IPS-NIHi7 (cell line): ENCODE data around the gene TMOD3.
A peak's percentile ranks its signal among the peaks of the same experiment; 100 is the strongest.
"Not testable (repeated sequence)": the region's sequence is repeated elsewhere in the genome, so short reads cannot be mapped to it uniquely, and the experiment has no call there.

Experiments used
- DNase-seq: peaks from one replicate; pipeline ENCODE4 v3.0.0; 2012; ENCODE audit warnings: mixed read lengths; ENCODE audit errors: extremely low spot score

TMOD3 gene

DNA sequence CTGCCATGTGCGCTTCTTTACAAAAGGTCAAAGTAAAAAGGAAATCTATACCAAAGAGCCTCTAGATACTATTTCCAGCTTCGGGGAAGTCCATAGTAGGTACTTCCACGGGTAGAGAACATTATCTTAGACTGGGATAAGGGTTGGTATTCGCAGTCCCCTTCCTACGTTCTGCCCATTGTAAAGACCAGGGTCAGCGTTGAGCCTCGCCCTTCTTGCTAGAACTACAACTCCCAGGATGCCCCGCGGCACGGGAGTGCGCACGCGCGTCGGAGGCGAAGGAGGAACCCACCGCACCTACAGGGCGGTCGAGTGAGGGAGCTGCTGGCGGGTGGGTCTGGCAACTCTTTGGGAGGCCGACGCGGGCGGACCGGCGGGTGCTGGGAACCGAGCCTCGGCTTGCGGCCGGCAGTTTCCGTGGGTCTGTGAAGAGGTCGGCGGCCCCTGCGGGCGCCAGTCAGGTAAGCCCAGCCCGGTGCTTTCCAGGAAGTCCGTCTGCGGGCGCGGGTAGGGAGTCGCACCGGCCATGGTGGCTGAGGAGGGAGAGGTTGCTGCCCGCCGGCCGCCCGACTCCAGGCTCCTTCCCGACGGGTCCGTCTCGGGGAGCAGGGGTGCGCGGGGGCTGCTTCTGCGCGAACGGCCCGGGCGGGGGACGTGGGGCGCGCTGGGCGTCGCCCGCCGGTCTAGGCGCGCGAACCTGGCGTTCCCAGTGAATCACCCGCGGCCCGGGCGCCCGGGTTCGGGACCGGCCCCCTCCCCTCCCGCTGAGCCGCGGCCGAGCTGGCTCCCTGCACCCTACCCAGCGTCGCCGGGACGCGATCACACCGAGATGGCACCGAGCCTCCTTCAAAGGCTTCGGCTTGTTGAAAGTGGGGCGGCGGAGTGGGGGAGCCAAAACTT, at the start of gene TMOD3:
TSS of gene TMOD3 (plus strand) at position 278 of the 900 bp plus-strand sequence. CDS start 33,232 bp downstream, outside the sequence.
- DNase-seq = peak; percentile 99

DNA sequence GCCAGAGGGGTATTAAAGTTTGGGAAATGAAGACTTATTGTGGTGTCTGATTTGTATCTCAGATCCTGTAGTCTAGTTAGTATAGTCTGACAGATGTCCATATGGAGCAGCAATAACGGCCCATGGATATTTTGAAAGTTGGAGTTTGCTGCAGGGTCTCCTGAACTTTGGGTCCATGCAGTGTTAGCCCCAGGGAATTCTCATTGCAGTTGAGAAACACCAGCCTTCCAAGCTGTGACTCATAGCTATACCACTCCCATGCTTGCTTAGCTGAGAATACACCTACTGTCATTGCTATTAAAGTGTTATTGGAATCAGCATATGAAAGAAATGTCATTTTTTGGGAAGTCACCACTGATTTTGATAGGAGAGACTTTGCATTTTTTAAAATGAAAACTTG, 48.8 kb upstream of the TMOD3 start:
- no peak for DNase-seq

DNA sequence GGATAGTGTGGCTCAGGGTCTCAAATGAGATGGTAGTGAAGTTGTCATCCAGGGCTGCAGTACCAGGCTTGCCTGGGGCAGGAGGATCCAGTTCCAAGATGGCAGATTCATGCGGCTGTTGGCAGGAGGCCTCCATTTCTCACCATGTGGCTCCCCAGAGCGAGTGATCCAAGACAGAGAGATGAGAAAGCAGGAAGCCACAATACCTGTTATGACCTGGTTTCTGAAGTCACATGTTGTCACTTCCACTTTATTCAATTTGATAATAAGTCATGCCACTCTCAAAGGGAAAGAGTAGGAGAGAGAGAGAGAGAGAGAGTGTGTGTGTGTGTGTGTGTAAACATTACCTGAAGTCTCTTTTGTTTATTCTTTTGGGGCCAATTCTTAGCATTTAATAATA, 47.9 kb upstream of the TMOD3 start:
- DNase-seq = no peak

DNA sequence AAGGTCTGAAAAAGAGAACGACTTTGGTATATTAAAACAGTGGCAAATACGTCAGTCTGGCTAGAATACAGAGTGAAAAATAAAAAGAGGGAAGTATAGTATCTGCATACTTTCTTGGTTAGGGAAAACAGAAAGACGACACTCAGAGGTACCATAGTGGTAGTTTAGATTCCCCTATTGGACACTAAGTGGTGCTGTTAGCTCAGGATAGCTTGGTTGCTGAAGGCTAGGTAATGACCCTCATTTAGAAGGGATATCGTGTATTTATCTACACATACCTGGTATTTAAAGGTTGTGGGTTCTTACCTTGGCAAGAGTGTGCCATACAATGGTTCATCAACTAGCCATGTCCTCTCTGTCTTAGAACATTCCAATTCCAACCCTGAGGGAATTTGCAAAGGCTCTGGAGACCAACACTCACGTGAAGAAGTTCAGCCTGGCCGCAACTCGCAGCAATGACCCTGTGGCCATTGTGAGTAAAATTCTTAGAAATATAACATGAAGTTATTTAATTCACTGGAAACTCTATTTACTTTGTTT, 47.0 kb upstream of the TMOD3 start:
- DNase-seq = peak; percentile 65

DNA sequence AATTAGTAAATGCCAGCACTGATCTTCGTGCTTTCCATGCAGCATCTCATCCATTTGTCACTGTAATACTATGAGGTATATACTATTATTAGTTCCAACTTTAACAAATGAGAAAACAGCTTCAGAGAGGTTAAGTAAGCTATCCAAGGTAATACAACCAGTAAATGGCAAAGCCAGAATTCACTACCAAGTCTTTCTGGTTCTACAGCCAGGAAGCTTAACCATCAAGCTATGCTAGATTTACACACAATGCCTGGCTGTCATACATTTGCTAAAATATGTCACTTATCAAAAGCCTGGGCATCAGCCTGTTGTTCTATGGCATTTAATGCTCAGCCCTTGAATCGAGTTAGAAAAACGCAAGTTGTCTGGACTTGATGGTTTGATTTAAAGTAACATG, 45.5 kb upstream of the TMOD3 start:
- no peak for DNase-seq

DNA sequence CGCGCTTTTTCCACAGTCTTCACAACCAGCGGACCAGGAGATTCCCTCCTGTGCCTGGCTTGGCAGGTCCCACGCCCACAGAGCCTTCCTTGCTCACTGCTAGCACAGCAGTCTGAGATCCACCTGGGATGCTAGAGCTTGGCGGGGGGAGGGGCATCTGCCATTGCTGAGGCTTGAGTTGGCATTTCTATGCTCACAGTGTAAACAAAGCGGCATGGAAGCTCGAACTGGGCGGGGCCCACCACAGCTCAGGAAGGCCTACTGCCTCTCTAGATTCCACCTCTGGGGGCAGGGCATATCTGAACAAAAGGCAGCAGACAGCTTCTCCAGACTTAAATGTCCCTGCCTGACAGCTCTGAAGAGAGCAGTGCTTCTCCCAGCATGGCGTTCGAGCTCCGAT, 42.3 kb upstream of the TMOD3 start:
- not testable (repeated sequence) for DNase-seq

DNA sequence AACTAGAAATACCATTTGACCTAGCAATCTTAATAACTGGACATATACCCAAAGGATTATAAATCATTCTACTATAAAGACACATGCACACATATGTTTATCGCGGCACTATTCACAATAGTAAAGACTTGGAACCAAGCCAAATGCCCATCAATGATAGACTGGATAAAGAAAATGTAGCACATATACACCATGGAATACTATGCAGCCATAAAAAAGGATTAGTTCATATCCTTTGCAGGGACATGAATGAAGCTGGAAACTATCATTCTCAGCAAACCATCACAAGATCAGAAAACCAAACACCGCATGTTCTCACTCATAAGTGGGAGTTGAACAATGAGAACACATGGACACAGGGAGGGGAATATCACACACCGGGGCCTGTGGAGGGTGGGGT, 37.0 kb upstream of the TMOD3 start:
- DNase-seq = not testable (repeated sequence)

DNA sequence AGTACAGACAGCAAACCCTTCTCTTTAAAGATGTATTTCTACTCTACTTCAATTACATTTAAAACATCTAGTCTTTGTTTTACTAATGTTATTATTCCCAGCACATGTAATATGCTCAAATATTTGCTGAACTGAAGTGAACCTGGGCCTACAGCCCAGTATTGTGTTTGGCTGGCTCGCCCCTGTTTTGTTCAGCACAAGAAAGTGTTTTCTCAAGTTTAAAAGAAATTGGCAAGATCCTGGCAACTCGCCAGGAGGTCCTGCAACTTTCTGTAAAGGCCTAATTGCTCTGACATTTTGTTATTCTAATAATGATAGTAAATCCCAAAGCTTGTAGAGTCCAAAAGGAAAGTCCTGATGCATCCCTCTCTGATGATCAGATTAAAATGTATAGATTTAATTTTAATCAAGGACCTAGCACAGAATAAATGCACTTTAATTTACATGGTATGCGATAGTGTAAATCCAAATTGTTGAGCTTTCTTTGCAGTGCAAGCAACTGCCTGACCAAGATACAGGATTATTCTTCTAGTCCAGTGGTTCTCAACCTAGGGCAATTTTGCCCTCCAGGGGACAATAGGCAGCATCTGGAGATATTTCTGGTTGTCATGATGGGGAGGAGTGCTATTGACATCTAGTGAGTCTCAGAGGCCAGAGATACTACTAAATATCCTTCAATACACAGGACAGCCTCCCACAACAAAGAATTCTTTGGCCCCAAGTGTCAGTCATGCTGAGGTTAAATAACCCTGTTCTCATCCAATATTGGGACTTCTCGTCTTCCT, 35.7 kb upstream of the TMOD3 start:
- DNase-seq = no peak

DNA sequence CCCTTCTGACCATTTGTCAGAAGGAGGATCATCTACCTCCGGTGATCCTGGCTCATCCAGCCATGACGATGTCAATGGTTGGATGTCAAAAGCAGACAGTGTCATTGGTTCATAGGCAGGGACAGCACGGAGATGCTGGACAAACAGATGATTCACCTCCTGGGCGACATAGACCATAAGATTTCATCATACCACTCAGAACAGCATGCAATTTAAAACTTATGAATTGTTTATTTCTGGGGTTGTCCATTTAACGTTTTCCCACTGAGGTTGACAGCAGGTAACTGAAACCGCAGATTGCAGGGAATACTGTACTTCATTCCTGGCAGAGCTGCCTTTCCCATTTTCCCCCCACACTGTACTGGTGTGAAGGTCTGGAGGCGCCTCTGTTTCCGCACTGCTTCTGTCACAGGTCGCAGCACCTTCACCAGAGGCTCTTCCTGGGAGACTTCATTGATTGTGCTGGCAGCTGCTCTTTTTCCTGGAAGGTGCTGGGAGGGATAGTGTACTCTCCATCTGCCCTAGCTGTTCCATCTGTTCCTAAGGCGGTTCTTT, 32.5 kb upstream of the TMOD3 start:
- DNase-seq = no peak

DNA sequence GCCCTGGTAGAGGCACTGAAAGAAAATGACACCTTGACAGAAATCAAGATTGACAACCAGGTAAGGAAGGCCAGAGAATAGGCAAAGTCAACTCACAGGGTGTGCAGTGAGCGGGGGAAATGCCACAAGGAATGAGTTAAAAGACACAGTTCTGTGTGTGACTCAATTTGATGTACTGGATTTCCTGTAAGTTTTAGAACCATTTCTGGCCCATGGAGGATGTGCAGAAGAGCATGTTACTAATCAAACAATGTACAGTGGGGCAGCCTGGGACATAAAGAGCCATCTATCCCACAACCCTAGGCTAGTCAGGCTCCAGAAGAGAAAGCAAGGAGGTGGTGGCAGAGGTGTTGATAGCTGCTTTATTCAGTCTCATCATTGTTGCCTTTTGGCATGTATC, 31.2 kb upstream of the TMOD3 start:
- no peak for DNase-seq

DNA sequence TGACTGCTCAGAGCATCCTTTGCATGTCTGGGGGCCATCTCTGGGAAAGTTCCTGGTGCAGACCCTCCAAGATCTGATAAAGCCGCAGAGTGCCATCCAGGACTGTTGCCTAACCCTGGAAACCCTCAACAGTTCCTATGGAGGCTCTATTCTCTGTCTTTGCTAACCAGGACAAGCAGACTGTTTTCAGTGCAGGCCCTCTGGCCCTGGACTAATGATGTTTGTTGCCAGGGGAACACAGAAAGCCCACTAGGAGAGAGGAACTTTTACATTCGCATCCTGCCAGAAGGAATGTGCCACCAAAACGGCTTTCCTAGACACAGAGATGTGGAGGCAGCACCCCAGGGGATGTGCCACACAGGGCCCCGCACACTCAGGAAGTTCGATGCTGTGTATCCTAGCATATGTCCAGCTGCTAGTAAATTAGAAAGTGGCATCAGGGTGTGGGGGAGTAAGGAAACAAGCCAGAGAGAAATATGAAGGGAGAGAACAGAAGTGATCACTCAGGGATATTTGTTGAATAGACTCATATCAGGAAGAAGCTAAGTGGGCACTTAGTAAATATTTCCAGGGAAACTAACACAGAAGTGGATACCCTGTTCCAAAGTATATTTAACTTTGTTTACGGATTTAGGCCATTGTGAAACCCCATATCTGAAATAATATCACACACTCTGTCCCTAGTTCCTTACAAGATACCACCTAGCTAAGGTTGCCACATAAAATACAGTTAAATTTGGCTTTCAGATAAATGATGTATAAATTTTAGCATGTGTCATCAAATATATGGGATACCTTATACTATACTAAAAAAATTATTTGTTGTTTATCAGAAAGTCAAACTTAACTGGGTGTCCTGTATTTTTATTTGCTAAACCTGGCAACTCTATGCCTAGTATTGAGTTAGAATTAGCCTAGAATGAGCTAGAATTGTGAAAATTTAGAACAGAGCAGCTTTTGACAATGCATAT, 29.9 kb upstream of the TMOD3 start:
- no peak for DNase-seq

DNA sequence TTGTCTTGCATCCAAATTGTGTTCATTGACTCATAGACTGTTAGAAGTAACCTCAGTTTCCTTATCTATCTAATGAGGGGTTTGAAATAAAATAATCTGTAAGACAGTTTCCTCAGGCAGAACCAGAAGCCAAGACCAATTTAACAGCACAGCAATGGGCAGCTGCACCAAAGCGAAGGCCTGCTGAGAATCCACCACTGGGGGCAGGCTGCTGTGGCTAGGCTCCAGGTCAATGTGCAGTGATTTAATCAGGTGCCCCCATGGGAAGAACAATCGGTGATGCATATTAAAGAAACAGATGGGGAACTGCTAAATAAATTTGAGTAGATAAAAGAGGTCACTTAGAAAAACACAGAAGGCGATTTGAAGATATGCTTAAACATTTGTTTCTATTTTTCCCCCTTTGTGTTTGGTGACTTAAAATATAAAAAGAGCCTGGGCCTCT, 28.0 kb upstream of the TMOD3 start:
- DNase-seq = peak; percentile 62

DNA sequence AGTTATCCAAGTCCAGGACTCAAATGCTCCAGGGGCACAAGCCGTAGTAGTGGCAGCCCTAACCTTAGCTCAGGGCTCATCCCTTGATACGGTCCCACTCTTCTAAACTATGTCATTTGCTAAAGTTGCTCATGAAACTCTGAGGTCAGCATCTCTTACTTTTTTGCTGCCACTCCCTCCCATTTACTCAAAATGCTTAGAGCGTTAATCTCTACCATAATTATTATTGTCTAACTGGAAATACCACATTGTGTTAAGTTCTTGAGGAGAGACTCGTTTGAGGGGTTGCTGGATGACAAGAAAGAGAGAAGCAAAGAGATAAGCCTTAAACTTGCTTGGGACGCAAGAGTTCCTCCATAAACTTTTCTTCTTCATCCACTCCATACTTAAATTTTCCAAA, 26.9 kb upstream of the TMOD3 start:
- DNase-seq = no peak

DNA sequence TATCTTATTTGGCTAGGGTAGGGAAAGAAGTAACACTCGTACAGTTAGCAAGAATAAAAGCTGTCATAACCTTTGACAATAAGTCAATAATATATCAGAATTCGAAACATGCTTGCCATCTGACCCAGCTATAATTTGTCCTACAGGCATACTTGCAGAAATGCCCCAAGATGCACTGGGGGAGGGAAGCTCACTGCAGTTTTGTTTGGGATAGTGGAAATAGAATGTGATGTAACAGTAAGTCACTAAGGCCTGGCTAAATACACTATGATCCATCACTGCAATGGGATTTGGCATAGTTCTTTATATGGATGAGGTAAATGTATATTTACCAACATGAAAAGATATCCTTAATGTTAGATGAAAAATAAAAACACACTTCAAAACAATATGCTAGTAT, 25.5 kb upstream of the TMOD3 start:
- no peak for DNase-seq

DNA sequence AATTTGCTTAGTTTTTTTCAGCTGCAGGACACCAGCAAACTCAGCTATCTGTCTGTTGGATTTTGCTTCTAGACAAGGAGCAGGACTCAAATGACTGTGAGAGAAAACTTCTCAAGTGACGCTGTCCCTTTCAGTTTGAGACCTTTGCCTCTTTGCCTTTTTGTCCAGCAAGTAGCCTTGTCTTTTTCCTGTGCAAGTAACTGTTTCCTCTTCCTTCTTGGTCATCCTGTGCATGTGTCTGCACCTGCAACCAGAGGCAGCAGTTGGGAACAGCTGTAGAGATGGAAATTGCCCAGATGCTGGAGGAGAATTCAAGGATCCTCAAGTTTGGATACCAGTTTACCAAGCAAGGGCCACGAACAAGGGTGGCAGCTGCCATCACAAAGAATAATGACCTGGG, 23.3 kb upstream of the TMOD3 start:
- DNase-seq = no peak

DNA sequence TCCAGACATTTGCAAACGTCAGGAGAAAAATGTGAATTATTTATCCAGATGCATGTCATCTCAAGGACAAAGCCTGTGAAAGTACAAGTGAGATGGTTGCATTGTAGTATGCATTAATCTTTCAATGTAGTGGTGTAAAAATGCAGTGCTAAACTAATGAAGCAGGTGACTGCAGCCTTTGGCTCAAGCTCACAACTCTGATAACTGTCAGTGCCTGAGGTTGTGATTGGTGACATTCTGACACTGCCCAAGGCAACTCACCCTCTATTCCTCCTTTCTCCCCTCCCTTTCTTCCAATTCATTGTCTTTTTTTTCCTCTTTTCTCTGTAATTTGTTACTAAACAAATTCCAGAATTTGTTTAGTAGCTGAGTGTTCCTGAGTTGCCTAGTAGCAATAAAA, 20.0 kb upstream of the TMOD3 start:
- DNase-seq = no peak

DNA sequence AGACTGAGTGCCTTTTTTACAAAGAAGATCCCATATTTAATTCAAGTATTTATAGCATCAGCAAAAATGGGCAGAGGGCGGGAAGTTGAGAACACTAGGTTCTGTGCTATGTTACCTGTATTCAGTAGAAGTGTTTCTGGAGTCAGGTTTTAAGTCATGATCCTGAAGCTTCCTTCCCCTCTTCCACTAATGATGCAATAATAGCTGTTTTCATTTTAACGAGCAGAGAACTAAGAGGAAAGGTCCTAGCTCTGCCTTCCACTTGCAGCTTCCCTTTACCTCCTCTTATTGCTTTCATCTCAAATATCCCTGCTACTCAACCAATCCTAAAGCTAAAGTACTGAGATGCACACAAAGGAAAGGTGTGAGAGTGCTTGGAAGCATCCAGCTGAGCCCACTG, 16.9 kb upstream of the TMOD3 start:
- no peak for DNase-seq

DNA sequence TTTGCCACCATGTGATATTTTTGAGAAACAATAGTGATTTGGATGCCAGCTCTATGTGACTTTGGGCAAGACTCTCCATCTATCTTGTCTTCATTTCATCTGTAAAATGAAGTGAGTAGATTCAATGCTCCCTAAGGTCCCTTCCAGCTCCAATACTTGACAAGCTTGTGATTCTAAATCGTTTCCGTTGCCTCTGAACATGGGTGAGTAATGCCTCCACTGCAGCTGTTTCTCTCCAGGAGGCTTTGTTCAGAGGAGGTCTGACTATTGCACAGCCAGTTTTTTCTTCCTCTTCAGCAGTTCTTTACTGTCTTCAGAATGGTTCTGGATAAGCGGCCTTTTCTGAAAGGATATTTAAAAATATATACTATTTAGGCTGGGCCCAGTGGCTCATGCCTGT, 14.8 kb upstream of the TMOD3 start:
- no peak for DNase-seq

DNA sequence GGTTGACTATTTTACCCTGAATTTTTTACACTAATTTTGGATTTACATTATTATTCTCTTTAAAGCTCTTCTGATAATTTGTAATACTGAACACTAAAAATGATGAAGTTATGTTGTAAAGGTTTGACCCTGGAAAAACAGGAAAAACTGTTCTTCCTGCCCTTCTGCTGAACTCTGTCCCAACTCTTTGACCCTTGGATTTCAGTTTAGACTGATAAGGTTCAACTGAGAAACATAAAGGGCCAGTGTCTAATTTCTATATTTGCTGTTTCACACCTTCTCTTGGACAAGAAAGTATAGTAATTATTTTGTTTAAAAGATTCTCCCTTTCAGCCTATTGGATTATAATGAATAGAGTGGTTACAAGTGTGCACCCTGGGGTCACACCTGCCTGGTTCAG, 12.8 kb upstream of the TMOD3 start:
- DNase-seq = no peak

DNA sequence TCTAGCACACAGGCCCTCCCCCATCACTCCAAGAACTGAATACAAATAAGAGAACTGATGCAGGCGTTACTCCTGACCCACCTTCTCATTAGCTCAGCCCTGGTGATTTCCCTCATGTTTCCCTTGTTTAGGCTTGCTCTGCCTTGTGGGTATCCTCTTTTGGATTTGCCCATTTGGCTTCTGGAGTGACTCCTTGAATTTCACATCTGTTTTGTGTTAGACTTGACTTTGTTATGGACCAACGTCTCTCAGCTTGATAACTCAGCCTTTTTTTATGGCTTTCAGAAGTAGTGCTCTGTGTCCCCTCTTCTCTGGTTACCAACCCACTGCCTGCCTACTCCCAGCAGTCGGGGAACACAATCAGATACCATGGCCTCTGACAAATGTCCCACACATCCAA, 11.3 kb upstream of the TMOD3 start:
- no peak for DNase-seq

DNA sequence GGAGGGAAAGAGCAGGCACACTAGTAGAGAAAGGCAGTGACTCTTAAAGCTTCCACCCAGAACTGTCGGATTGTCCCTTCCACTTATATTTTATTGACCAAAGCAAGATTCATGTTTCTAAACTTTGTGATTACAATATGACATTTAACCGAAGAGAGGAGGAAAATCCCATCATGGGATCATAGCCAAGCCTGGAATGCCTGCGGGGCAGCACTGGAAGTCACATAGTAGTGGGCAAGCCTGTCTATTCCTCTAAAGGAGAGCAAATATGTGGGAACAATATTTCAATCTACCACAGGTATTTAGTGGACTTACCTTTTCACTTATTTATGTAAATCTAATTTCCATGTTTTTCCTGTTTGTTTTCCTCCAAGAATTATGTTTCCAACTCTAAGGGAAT, 3.8 kb upstream of the TMOD3 start:
- no peak for DNase-seq
